Sigmoid colon (tissue), 4 donors: Measurements from ENCODE around the gene RUNX1.

Experiments
- CTCF ChIP-seq, 4 experiments: fragments of 450-650 bp in 3 of 4; fragments of 200-600 bp in 1 of 4; IDR thresholded peaks; one replicate each; pipeline ENCODE4 v1.5.1; 2016 to 2019; ENCODE audit warnings: antibody characterized with exemption in 4 of 4, mild to moderate bottlenecking in 3 of 4, moderate library complexity in 2 of 4
- EP300 ChIP-seq, 4 donors: sonication (generic); formaldehyde crosslinking; IDR thresholded peaks; one replicate each; pipeline ENCODE4 v1.6.1; 2017; ENCODE audit warnings: antibody characterized with exemption in 4 of 4
- POLR2AphosphoS5 ChIP-seq, 4 donors: sonication (generic); formaldehyde crosslinking; IDR thresholded peaks; one replicate each; pipeline ENCODE4 v1.6.1; 2017; ENCODE audit warnings: antibody characterized with exemption in 4 of 4

- TF ChIP-seq CTCF (IDR thresholded peaks at IDR 0.05): no peak
- no peak for TF ChIP-seq POLR2AphosphoS5 (IDR thresholded peaks at IDR 0.05)
- TF ChIP-seq EP300 (IDR thresholded peaks at IDR 0.05): no peak
These were observed 214.1 kb downstream of the RUNX1 start for GRCh38 chr21:34834852-34835501.
